Duodenal mucosa (tissue), 2 donors: ENCODE measurements around the gene CYLD.

Experiments
- H3K27ac ChIP-seq: one replicate; pipeline ENCODE4 v1.7.0; 2013; ENCODE audit warnings: low read depth, low read length
- H3K27me3 ChIP-seq, 2 donors: one replicate each; pipeline ENCODE4 v1.7.0; 2013; ENCODE audit warnings: low read length in 2 of 2, control low read depth in 1 of 2; ENCODE audit not compliant: insufficient read depth in 2 of 2, control insufficient read depth in 1 of 2
- H3K36me3 ChIP-seq, 2 donors: one replicate each; pipeline ENCODE4 v1.7.0; 2013; ENCODE audit warnings: low read length in 2 of 2, control low read depth in 1 of 2; ENCODE audit not compliant: insufficient read depth in 2 of 2, control insufficient read depth in 1 of 2
- H3K4me1 ChIP-seq, 2 donors: one replicate each; pipeline ENCODE4 v1.7.0; 2013; ENCODE audit warnings: low read length in 2 of 2, control low read depth in 1 of 2; ENCODE audit not compliant: insufficient read depth in 2 of 2, control insufficient read depth in 1 of 2
- H3K4me3 ChIP-seq, 2 donors: one replicate each; pipeline ENCODE4 v1.7.0; 2013; ENCODE audit warnings: low read length in 2 of 2, low read depth in 1 of 2
- H3K9ac ChIP-seq, 2 donors: one replicate each; pipeline ENCODE4 v1.7.0; 2013; ENCODE audit warnings: low read length in 2 of 2, low read depth in 1 of 2
- H3K9me3 ChIP-seq, 2 donors: one replicate each; pipeline ENCODE4 v1.7.0; 2013; ENCODE audit warnings: low read length in 2 of 2, control low read depth in 1 of 2; ENCODE audit not compliant: control insufficient read depth in 1 of 2

CYLD gene

DNA sequence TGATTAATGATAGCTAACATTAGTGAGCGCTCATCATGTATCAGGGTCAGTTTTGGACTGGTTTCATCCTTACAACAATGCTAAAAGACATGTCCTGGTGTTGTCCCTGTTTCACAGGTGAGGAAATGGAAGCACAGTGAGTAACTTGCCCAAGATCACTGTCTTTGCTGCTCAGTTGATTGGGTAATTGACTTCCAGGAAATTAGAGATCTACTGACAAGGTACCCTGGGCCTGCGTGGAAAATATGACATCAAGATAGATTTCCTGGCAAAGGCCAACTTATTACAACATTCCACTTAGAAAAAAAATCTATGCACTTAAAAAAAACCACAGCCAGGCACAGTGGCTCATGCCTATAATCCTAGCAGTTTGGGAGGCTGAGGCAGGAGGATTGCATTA lies 96.3 kb downstream of the CYLD start:
- Histone ChIP-seq H3K36me3 (no peaks in the 10 kb centered on the region), H3K27me3 (peaks cover 10 to 19% of the 10 kb centered on the region in 2 donors), H3K4me3 (no peak overlapping the region), H3K9me3 (no peaks in the 10 kb centered on the region), H3K4me1 (peaks cover 0 to 10% of the 10 kb centered on the region in 2 donors), H3K27ac (no peak overlapping the region), H3K9ac (no peak overlapping the region)

GRCh38 chr16:50838885-50839284 lies 97.0 kb downstream of the CYLD start:
- H3K27ac ChIP-seq, result no peak overlapping the region
- H3K4me3 ChIP-seq, result no peak overlapping the region
- H3K9ac ChIP-seq, result no peak overlapping the region
- H3K27me3 ChIP-seq, result peaks cover 10 to 22% of the 10 kb centered on the region in 2 donors
- H3K4me1 ChIP-seq, result peaks cover 0 to 10% of the 10 kb centered on the region in 2 donors
- no peaks in the 10 kb centered on the region for H3K36me3 ChIP-seq
- H3K9me3 ChIP-seq, result no peaks in the 10 kb centered on the region

DNA sequence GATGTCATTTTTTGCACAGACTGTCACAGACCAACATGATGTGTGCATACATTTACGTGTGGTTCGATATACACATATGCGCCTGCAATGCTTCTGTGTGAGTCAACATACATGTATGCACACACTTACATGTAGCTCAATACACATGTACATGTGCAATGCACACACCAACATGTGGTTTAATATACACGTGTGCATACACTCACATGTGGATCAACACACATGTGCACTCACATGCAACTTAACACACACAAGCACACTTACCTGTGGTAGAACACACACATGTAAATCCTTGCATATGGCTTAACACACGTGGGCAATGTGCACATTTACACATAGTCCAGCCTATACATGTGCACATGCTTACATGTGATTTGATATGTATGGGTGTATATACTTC lies 97.5 kb downstream of the CYLD start:
- no peaks in the 10 kb centered on the region for H3K36me3 ChIP-seq
- peaks cover 10 to 19% of the 10 kb centered on the region in 2 donors for H3K27me3 ChIP-seq
- H3K4me3 ChIP-seq, result no peak overlapping the region
- peaks cover 0 to 10% of the 10 kb centered on the region in 2 donors for H3K4me1 ChIP-seq
- no peaks in the 10 kb centered on the region for H3K9me3 ChIP-seq
- H3K9ac ChIP-seq, result no peak overlapping the region
- H3K27ac ChIP-seq, result no peak overlapping the region

DNA sequence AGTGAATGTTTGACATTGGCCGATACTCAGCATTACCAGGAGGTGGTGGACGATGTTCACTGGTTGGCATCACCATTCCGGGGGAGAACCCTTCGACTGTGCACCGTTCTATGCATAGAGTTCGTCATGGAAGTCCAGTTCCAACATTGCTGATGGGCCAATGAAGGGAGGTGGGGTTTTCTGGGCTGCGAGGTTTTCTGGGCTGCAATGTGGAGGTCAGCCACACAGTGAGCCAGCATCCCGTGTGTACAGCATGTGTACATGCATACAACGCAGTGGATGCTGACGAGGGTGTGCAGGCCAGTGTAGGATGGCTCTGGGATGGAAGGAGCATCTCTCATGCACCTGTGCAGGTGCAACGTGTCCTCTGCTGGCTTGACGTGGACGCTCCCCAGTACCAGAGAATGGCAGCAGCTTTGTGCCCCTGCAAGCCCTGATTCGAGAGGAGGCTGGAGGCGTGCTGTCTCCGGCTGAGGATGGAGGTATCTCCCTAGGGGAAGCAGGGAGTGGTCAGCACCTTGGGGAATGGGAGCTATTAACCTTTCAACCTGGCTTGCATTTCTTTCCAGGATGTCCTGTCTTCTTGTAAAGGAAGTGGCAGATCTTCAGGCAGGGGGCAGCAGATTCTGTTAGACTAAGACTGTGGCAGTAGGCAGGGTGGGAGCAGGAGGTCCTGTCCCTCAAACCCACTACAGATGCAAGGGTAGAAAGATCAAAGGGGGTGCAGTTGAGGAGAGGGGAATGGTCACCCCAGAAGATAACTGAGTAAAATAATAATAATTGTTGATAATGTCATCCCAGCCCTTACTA lies 98.2 kb downstream of the CYLD start:
- Histone ChIP-seq H3K36me3 (no peaks in the 10 kb centered on the region), H3K4me1 (peaks cover 0 to 10% of the 10 kb centered on the region in 2 donors), H3K4me3 (no peak overlapping the region), H3K27me3 (peaks cover 10 to 18% of the 10 kb centered on the region in 2 donors), H3K9me3 (no peaks in the 10 kb centered on the region), H3K27ac (no peak overlapping the region), H3K9ac (no peak overlapping the region)

GRCh38 chr16:50841081-50841886 lies 99.4 kb downstream of the CYLD start:
- no peak overlapping the region for H3K9ac ChIP-seq
- H3K4me1 ChIP-seq, result peaks cover 0 to 10% of the 10 kb centered on the region in 2 donors
- peak overlapping the region; percentile 43 to 58 for H3K4me3 ChIP-seq
- peaks cover 10 to 20% of the 10 kb centered on the region in 2 donors for H3K27me3 ChIP-seq
- no peaks in the 10 kb centered on the region for H3K9me3 ChIP-seq
- no peak overlapping the region for H3K27ac ChIP-seq
- no peaks in the 10 kb centered on the region for H3K36me3 ChIP-seq

GRCh38 chr16:50842013-50842505 lies 100.2 kb downstream of the CYLD start:
- Histone ChIP-seq H3K9me3 (no peaks in the 10 kb centered on the region), H3K27ac (no peak overlapping the region), H3K4me3 (no peak overlapping the region), H3K27me3 (peaks cover 10 to 20% of the 10 kb centered on the region in 2 donors), H3K4me1 (peaks cover 0 to 10% of the 10 kb centered on the region in 2 donors), H3K36me3 (no peaks in the 10 kb centered on the region), H3K9ac (no peak overlapping the region)

DNA sequence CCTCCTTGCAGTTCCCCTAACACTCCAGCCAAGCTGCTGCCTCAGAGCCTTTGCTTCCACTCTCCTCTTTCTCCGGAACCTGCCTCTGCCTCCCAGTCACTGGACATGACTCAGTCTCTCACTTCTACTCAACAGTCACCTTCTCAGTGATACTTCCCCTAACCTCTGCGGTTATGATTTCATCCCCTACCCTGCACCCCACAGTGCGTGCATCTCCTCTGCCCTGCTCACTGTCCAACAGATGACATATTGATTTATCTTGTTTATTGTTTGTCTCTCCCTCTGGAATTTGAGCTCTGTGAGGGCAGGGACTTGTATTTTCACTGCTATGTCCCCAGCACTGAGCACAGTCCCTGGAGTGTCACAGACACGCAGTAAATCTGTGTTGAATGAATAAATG lies 100.7 kb downstream of the CYLD start:
- H3K4me3 ChIP-seq, result no peak overlapping the region
- no peaks in the 10 kb centered on the region for H3K36me3 ChIP-seq
- no peaks in the 10 kb centered on the region for H3K9me3 ChIP-seq
- no peak overlapping the region for H3K27ac ChIP-seq
- no peak overlapping the region for H3K9ac ChIP-seq
- peaks cover 10 to 20% of the 10 kb centered on the region in 2 donors for H3K27me3 ChIP-seq
- peaks cover 0 to 10% of the 10 kb centered on the region in 2 donors for H3K4me1 ChIP-seq

GRCh38 chr16:50844840-50845239 lies 103.0 kb downstream of the CYLD start:
- Histone ChIP-seq H3K36me3 (no peaks in the 10 kb centered on the region), H3K4me1 (peaks cover 0 to 10% of the 10 kb centered on the region in 2 donors), H3K9me3 (no peaks in the 10 kb centered on the region), H3K27ac (no peak overlapping the region), H3K4me3 (no peak overlapping the region), H3K27me3 (peaks cover 10 to 22% of the 10 kb centered on the region in 2 donors), H3K9ac (no peak overlapping the region)

DNA sequence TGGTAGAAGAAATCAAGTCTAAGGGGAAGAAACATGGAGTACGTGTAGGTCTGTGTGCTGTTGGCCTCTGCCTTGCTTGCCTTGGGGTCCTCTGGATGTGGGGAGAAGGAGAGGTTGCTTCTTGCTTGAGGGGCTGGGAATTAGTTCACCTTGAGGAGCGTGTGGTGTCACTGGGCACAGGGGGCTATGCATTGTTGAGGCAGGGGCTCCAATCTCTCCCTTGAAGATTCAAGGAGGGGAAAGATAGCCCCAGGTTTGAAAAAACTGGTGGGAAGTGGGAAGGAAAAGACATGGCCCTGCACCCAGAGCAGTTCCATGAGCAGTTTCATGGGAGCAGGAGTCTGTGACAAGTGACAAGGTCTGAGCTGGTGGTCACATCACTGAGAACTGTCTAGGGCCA lies 103.4 kb downstream of the CYLD start:
- Histone ChIP-seq H3K36me3 (no peaks in the 10 kb centered on the region), H3K4me1 (peaks cover 0 to 10% of the 10 kb centered on the region in 2 donors), H3K4me3 (no peak overlapping the region), H3K9me3 (no peaks in the 10 kb centered on the region), H3K27ac (no peak overlapping the region), H3K9ac (no peak overlapping the region), H3K27me3 (peaks cover 7 to 18% of the 10 kb centered on the region in 2 donors)

DNA sequence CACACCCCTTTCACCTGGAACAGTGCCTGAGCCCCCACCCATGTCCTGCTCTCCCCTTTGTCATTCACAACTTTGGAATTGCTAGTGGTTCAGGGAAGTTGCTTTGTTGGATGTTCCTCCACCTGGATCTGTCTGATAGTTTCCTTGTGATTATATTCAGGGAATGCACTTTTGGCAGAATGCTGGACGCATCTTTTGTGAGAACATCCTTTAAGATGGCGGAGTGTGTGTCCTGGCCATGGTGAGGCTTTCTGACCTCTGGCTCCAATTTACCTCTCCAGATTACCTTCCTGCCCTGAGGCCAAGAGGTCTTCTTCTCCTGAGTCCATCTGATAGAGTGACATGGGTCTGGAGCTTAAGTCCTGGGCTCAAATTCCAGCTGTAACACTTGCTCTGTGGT lies 104.6 kb downstream of the CYLD start:
- H3K4me3 ChIP-seq, result no peak overlapping the region
- H3K9ac ChIP-seq, result no peak overlapping the region
- H3K27me3 ChIP-seq, result peaks cover 3 to 14% of the 10 kb centered on the region in 2 donors
- no peaks in the 10 kb centered on the region for H3K9me3 ChIP-seq
- no peak overlapping the region for H3K27ac ChIP-seq
- H3K36me3 ChIP-seq, result no peaks in the 10 kb centered on the region
- peaks cover 0 to 2% of the 10 kb centered on the region in 2 donors for H3K4me1 ChIP-seq
